Liver (tissue), 9 donors: Measurements from ENCODE around the gene PNMT. TPM values are rescaled to one million over a fixed set of nuclear protein-coding genes. Genes with fewer than 3 reads are reported as not detected.
A peak's percentile ranks its signal among the peaks of the same experiment; 100 is the strongest.
"Not testable (repeated sequence)": the region's sequence is repeated elsewhere in the genome, so short reads cannot be mapped to it uniquely, and the experiment has no call there.

ENCODE experiments used
- DNase-seq: peaks from one replicate; pipeline ENCODE4 v3.0.0-alpha.2; 2017; ENCODE audit warnings: low spot score
- H3K27ac ChIP-seq, 2 donors: one replicate each; pipeline ENCODE4 v1.7.0; 2013; ENCODE audit warnings: inconsistent platforms in 2 of 2, low read length in 2 of 2, control low read depth in 1 of 2, low read depth in 1 of 2, mild to moderate bottlenecking in 1 of 2
- H3K27me3 ChIP-seq, 4 donors: one replicate each; pipeline versions ENCODE4 v1.6.1 to v1.7.0; 2013; ENCODE audit warnings: low read length in 3 of 4, inconsistent platforms in 1 of 4, mild to moderate bottlenecking in 1 of 4, moderate library complexity in 1 of 4; ENCODE audit not compliant: control insufficient read depth in 4 of 4, insufficient read depth in 4 of 4
- H3K36me3 ChIP-seq, 4 donors: one replicate each; pipeline versions ENCODE4 v1.6.1 to v1.7.0; 2013; ENCODE audit warnings: low read length in 3 of 4, mild to moderate bottlenecking in 3 of 4, low read depth in 1 of 4, moderate library complexity in 1 of 4; ENCODE audit not compliant: control insufficient read depth in 4 of 4, insufficient read depth in 3 of 4
- H3K4me1 ChIP-seq, 4 donors: one replicate each; pipeline versions ENCODE4 v1.6.1 to v1.7.0; 2013; ENCODE audit warnings: low read length in 3 of 4, mild to moderate bottlenecking in 3 of 4, moderate library complexity in 1 of 4; ENCODE audit not compliant: control insufficient read depth in 4 of 4, insufficient read depth in 4 of 4
- H3K4me3 ChIP-seq, 3 donors: one replicate each; pipeline versions ENCODE4 v1.6.1 to v1.7.0; 2013; ENCODE audit warnings: low read length in 3 of 3, control low read depth in 1 of 3, low read depth in 1 of 3, mild to moderate bottlenecking in 1 of 3
- H3K9ac ChIP-seq, 2 donors: one replicate each; pipeline ENCODE4 v1.7.0; 2013; ENCODE audit warnings: low read length in 2 of 2, mild to moderate bottlenecking in 2 of 2, moderate library complexity in 2 of 2, control low read depth in 1 of 2, low read depth in 1 of 2
- H3K9me3 ChIP-seq, 4 donors: one replicate each; pipeline versions ENCODE4 v1.6.1 to v1.7.0; 2013; ENCODE audit warnings: low read length in 3 of 4; ENCODE audit not compliant: control insufficient read depth in 4 of 4
- ATF3 ChIP-seq: IDR thresholded peaks from 2 replicates; pipeline ENCODE4 v1.6.1; 2016; ENCODE audit warnings: antibody characterized with exemption
- CTCF ChIP-seq: fragments of 150-350 bp; IDR thresholded peaks from 2 replicates; pipeline ENCODE4 v1.5.1; 2017; ENCODE audit warnings: improper control_type of control experiment, low read depth, low read length; ENCODE audit not compliant: missing input control
- EGR1 ChIP-seq, 2 donors: IDR thresholded peaks; 2 replicates each; pipeline ENCODE4 v1.6.1; 2016 to 2018; ENCODE audit warnings: antibody characterized with exemption in 2 of 2, low read depth in 2 of 2
- FOXA1 ChIP-seq: IDR thresholded peaks from 2 replicates; pipeline ENCODE4 v1.6.1; 2016; ENCODE audit warnings: antibody characterized with exemption
- FOXA2 ChIP-seq: IDR thresholded peaks from 2 replicates; pipeline ENCODE4 v1.6.1; 2016; ENCODE audit warnings: antibody characterized with exemption
- GABPA ChIP-seq, 2 donors: IDR thresholded peaks in 1 of 2; conservative IDR thresholded peaks in 1 of 2; 2 replicates each; pipeline ENCODE4 v1.6.1; 2016; ENCODE audit warnings: antibody characterized with exemption in 2 of 2, mild to moderate bottlenecking in 1 of 2, moderate library complexity in 1 of 2
- HNF4G ChIP-seq: IDR thresholded peaks from 2 replicates; pipeline ENCODE4 v1.6.1; 2016; ENCODE audit warnings: antibody characterized with exemption
- RAD21 ChIP-seq, 2 donors: IDR thresholded peaks; 2 replicates each; pipeline ENCODE4 v1.6.1; 2016; ENCODE audit warnings: antibody characterized with exemption in 2 of 2, mild to moderate bottlenecking in 2 of 2
- RXRA ChIP-seq, 2 donors: IDR thresholded peaks; 2 replicates each; pipeline ENCODE4 v1.6.1; 2017 to 2018; ENCODE audit warnings: antibody characterized with exemption in 2 of 2, mild to moderate bottlenecking in 1 of 2
- WGBS: extraction: QIAGEN DNeasy Blood & Tissue Kit; methylation state at CpG from one replicate; pipeline ENCODE4 v1.1.7; 2013; 5-methylcytosine and 5-hydroxymethylcytosine counted together
- polyA plus RNA-seq, 2 donors: library from polyadenylated mRNA; stranded (reverse) in 1 of 2; unstranded in 1 of 2; fragments of 200-250 nt in 1 of 2; fragments of >200 nt in 1 of 2; fragmentation: Nextera tagmentation in 1 of 2; extraction: Ambion mirVana in 1 of 2; gene quantifications; one replicate each; pipeline versions ENCODE4 v1.2.1 to v1.2.3, GENCODE V29; 2013 to 2015
- total RNA-seq, 2 donors: library from RNA; depleted of rRNA; stranded (reverse); fragments of >200 nt; gene quantifications; one replicate each; pipeline ENCODE4 v1.2.3, GENCODE V29; 2014
- TF ChIP-seq, protein P1 (sequence below): IDR thresholded peaks from 2 replicates; pipeline ENCODE4 v1.6.1; 2016; ENCODE audit warnings: antibody characterized with exemption
- TF ChIP-seq, protein P2 (sequence below): IDR thresholded peaks from 2 replicates; pipeline ENCODE4 v1.6.1; 2016; ENCODE audit warnings: antibody characterized with exemption
- TF ChIP-seq, protein P3 (sequence below): IDR thresholded peaks from 2 replicates; pipeline ENCODE4 v1.6.1; 2016; ENCODE audit warnings: antibody characterized with exemption, mild to moderate bottlenecking
- donor health status: healthy.
- donor health status: healthy.
- donor health status: healthy.
- donor health status: healthy.
- donor health status: healthy.

The PNMT gene
- total and polyA plus RNA-seq, 4 donors = 0.20 to 8.6 (median 0.26) TPM; not detected in 1

DNA sequence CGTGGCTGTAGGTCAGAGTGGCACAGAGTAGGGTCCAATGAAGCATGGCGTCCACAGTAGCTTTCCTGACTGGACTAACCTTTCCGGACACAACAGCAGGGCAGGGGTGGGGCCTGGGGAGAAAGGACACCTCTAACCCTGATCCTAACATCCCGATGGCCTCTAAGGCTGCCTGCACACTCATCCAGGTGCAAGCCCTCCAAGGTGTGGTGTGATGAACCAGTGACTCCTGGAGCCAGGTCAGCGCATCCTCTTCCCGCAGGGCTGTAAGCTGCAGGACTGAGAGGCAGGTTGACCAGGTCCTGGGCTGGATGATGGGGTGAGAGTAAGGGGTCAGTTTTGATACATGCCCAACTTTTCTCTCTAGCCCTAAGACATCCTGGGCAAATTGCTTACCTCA is 28.5 kb downstream of the PNMT start:
- peaks cover 13 to 45% (median 30%) of the 10 kb centered on the region in 4 donors for H3K4me1 ChIP-seq
- no peak for DNase-seq
- 89% methylated on average over 6 of the region's 6 CpGs for WGBS
- no peak for TF ChIP-seq ATF3
- TF ChIP-seq RXRA (IDR thresholded peaks at IDR 0.05) = no peak
- H3K9ac ChIP-seq = no peak overlapping the region
- H3K4me3 ChIP-seq = no peak overlapping the region
- no peak overlapping the region for H3K27ac ChIP-seq
- no peaks in the 10 kb centered on the region for H3K36me3 ChIP-seq
- H3K27me3 ChIP-seq = no peaks in the 10 kb centered on the region
- no peaks in the 10 kb centered on the region for H3K9me3 ChIP-seq

DNA sequence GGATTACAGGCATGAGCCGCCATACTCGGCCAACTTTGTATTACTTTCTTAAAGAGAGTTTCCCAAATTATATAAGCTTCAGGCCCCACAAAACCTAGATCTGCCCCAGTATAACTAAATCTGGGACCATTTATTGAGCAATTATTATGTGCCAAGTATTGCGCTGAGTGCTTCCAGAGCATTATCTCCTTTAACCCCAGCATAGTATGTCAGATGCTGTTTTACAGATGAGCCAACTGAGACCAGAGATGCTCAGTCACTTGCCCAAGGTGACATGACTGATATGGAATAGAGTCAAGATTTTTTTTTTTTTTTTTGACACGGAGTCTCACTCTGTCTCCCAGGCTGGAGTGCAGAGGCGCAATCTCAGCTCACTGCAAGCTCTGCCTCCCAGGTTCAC is 29.7 kb downstream of the PNMT start:
- Histone ChIP-seq H3K27me3 (no peaks in the 10 kb centered on the region), H3K36me3 (no peaks in the 10 kb centered on the region), H3K4me3 (no peak overlapping the region), H3K27ac (no peak overlapping the region), H3K9me3 (no peaks in the 10 kb centered on the region), H3K4me1 (peaks cover 13 to 55% (median 41%) of the 10 kb centered on the region in 4 donors), H3K9ac (no peak overlapping the region)
- DNase-seq = no peak
- TF ChIP-seq EGR1 (IDR thresholded peaks at IDR 0.05; ENCODE audit: low read depth in 2 of 2) (no peak), CTCF (no peak), ATF3 (no peak), HNF4G (no peak), RXRA (IDR thresholded peaks at IDR 0.05) (no peak), RAD21 (IDR thresholded peaks at IDR 0.05) (no peak), FOXA2 (no peak), FOXA1 (no peak), GABPA (IDR thresholded peaks at IDR 0.05 in 1 of 2, conservative IDR thresholded peaks at IDR 0.05 in 1 of 2) (no peak)
- TF ChIP-seq, protein P1, sequence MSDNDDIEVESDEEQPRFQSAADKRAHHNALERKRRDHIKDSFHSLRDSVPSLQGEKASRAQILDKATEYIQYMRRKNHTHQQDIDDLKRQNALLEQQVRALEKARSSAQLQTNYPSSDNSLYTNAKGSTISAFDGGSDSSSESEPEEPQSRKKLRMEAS = no peak
- TF ChIP-seq, protein P2, sequence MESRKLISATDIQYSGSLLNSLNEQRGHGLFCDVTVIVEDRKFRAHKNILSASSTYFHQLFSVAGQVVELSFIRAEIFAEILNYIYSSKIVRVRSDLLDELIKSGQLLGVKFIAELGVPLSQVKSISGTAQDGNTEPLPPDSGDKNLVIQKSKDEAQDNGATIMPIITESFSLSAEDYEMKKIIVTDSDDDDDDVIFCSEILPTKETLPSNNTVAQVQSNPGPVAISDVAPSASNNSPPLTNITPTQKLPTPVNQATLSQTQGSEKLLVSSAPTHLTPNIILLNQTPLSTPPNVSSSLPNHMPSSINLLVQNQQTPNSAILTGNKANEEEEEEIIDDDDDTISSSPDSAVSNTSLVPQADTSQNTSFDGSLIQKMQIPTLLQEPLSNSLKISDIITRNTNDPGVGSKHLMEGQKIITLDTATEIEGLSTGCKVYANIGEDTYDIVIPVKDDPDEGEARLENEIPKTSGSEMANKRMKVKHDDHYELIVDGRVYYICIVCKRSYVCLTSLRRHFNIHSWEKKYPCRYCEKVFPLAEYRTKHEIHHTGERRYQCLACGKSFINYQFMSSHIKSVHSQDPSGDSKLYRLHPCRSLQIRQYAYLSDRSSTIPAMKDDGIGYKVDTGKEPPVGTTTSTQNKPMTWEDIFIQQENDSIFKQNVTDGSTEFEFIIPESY = no peak
- TF ChIP-seq, protein P3, sequence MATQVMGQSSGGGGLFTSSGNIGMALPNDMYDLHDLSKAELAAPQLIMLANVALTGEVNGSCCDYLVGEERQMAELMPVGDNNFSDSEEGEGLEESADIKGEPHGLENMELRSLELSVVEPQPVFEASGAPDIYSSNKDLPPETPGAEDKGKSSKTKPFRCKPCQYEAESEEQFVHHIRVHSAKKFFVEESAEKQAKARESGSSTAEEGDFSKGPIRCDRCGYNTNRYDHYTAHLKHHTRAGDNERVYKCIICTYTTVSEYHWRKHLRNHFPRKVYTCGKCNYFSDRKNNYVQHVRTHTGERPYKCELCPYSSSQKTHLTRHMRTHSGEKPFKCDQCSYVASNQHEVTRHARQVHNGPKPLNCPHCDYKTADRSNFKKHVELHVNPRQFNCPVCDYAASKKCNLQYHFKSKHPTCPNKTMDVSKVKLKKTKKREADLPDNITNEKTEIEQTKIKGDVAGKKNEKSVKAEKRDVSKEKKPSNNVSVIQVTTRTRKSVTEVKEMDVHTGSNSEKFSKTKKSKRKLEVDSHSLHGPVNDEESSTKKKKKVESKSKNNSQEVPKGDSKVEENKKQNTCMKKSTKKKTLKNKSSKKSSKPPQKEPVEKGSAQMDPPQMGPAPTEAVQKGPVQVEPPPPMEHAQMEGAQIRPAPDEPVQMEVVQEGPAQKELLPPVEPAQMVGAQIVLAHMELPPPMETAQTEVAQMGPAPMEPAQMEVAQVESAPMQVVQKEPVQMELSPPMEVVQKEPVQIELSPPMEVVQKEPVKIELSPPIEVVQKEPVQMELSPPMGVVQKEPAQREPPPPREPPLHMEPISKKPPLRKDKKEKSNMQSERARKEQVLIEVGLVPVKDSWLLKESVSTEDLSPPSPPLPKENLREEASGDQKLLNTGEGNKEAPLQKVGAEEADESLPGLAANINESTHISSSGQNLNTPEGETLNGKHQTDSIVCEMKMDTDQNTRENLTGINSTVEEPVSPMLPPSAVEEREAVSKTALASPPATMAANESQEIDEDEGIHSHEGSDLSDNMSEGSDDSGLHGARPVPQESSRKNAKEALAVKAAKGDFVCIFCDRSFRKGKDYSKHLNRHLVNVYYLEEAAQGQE = no peak
- 92% methylated on average over 5 of the region's 5 CpGs for WGBS

- 50% methylated on average over 11 of the region's 11 CpGs for WGBS
- Histone ChIP-seq H3K27ac (peak overlapping the region; percentile 95 to 98), H3K4me1 (peaks cover 21 to 62% (median 51%) of the 10 kb centered on the region in 4 donors), H3K4me3 (peak overlapping the region in 2 of 3 donors; percentile 75 to 81), H3K9ac (peak overlapping the region; percentile 26 to 69)
- not testable (repeated sequence) for H3K9me3 ChIP-seq, H3K36me3 ChIP-seq, H3K27me3 ChIP-seq, DNase-seq
Measured at GRCh38 chr17:39699157-39699817, 31.0 kb downstream of the PNMT start.
